Pulmonary artery endothelial cell (primary cell): ENCODE measurements around the gene VKORC1. TPM values are rescaled to one million over a fixed set of nuclear protein-coding genes. Genes with fewer than 3 reads are reported as not detected.
"Not testable (repeated sequence)": the region's sequence is repeated elsewhere in the genome, so short reads cannot be mapped to it uniquely, and the experiment has no call there.

Experiments
- DNase-seq: peaks from one replicate; pipeline ENCODE4 v3.0.0-alpha.2; 2011; ENCODE audit warnings: low read depth, low spot score
- total RNA-seq: library from RNA; depleted of rRNA; stranded (reverse); fragments of >200 nt; gene quantifications from 2 replicates; pipeline ENCODE4 v1.2.3, GENCODE V29; 2014

VKORC1 gene
- total RNA-seq, 1 donor from 2014 or later, result 78.7 TPM

DNA sequence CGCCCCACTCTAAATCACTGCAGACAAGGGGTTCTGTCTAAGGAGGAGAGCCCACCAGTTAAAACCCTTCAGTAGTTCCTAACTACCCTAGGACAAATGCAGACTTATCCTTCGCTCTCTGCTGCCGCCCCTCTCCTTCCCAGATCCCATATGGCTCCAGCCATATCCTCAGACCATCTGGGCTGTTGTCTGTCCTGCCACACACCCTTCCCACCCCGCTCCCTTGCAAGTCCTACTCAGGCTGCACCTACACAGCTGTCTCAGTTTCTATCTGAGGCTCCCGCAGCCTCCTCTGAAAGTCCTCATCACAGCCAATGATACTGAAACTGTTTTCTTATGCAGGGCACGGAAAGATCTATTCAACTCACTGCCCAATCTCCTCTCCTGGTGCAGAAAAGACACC is 12.9 kb upstream of the VKORC1 start:
- no peak for DNase-seq

DNA sequence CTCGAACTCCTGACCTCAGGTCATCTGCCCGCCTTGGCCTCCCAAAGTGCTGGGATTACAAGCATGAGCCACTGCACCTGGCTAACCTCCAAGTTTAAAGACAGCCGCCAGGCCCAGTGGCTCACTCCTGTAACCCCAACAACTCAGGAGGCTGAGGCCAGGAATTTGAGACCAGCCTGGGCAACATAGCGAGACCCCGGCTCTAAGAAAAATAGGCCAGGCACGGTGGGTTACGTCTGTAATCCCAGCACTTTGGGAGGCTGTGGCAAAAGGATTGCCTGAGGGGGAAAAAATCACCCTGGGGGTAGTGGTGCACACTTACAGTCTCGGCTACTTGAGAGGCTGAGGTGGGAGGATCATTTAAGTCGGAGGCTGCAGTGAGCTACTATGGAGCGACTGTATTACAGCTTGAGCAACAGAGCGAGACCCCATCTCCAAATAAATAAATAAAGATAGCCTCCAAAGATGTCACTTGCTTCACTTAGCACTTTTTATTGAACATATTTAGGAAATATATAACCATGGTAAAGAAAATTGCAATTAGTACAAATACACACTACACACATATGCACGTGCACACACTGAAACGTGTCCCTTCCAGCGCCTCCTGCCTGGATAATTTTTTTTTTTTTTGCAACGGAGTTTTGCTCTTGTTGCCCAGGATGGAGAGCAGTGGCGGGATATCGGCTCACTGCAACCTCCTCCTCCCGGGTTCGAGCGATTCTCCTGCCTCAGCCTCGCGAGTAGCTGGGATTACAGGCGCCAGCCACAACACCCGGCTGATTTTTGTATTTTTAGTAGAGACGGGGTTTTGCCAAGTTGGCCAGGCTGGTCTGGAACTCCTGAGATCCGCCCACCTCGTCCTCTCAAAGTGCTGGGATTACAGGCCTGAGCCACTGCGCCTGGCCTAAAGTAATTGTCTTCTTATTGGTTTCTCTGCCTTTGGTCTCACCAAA is 12.2 kb upstream of the VKORC1 start:
- no peak for DNase-seq

DNA sequence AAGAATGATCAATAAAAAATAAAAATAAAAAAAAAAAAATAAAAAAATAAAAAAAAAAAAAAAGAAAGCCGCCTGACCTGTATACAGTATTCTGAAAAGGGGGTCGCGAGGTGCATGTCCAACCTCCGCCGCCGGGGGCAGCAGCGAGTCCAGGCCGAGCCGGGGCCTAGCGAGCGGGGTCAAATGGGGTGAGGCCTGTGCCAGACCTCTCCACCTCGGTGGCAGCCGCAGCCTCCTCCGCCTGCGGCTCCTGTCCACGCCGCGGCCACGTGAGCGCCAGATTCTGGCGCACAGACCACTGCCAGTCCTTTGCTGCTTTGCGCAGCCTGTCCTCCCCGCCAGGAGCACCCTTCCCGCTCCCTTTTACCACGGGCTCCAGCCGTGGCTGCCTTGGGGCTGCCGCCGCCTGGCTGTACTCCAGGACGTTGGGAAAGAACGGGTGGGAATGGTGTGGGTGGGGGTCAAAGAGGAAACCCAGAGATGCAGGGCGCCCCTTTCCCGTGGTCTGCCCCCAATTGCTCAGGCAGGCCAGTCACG is 11.1 kb upstream of the VKORC1 start:
- DNase-seq, result no peak

DNA sequence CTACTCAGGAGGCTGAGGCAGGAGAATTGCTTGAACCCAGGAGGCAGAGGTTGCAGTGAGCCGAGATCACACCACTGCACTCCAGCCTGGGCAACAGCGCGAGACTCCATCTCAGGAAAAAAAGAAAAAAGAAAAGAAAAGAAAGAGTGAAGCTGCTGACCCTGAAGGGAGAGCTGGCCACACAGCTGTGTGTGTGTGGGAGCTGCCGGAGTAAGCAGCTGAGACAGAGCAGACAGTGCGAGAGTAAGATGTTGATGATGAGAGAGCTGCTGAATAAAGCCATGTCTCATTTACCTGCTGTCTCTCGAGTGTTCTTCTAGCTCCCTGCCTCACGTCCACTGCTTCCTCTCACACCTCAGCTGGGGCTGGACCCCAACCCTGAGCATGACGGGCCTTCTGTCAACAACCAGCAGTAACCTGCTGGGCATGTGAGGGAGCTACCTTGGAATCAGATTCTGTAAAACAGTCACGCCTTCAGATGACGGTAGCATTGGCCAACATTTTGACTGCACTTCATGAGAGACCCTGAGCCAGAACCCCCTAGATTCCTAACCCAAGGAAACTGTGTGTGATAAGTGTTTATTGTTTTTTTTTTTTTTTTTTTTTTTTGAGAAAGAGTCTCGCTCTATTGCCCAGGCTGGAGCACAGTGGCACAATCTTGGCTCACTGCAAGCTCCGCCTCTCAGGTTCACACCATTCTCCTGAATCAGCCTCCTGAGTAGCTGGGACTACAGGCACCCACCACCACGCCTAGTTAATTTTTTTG is 6.5 kb upstream of the VKORC1 start:
- not testable (repeated sequence) for DNase-seq

DNA sequence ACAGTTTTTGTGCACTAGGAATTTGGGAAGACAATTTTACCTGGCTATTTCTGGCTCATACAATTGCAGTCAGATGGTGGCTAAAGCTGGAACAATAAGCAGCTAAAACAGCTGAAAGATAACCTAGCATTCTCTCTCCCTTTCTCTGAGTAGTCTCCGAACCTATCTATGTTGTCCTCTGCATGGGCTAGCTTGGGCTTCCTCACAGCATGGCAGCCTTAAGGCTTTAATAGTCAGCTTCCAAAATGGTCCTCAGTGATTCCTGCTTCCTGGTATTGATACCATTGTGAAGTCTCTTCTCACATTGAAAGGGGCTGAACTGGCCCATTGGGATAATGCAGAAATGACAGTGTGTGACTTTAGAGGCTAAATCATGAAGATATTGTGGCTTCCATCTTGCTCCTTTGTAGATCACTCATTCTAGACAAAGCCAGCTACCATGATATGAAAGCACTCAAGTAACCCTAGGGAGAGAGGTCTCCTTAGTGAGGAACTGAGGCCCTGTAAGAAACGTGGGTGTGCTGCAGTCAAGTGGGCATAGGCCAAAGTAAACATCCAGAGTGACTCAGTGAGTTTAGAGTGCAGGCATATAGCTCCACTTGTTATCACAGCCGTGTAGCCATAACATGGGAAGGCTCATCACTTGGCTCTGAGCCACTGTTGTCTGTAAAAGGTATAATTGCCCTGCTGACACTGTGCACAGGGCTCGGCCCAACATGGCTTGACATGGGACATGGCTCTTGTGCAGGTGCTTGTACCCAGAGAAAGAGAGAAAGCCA is 5.5 kb upstream of the VKORC1 start:
- no peak for DNase-seq

DNA sequence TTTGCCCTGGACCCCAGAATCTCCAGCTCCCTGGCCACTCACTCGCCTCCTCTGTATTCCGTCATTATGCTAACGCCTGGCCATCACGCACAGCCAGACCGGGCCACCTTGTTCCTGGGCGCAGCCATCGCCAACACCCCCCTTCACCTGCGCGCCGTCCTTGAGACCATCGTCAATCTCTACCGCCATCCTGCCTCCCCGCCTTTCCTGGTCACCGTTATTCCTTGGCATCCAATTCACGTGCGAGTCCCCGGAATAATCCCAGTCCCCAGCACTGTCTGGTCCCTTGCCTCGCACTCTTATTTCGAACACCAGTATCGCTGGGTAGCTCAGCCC is 541 bp downstream of the VKORC1 start:
- DNase-seq, result no peak

DNA sequence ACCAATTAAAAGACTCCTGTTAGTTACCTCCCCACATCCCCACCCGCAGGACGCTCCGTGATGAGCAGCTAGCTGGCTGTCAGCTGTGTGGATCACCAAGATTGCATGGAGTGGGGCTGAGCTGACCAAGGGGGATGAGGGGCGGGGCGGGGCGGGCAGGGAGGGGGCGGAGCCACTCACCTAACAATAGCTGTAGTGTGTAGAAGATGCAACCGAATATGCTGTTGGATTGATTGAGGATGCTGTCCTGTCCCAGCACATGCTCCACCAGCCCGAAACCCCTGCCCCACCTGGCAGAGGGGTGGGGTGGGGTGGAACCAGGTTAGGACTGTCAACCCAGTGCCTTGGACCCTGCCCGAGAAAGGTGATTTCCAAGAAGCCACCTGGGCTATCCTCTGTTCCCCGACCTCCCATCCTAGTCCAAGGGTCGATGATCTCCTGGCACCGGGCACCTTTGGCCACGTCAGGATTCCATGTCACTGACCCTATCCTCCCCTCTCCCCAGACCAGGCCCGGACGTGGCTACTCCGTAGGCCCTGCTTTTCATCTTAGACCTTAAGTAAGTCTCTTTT is 1.4 kb downstream of the VKORC1 start:
- no peak for DNase-seq

DNA sequence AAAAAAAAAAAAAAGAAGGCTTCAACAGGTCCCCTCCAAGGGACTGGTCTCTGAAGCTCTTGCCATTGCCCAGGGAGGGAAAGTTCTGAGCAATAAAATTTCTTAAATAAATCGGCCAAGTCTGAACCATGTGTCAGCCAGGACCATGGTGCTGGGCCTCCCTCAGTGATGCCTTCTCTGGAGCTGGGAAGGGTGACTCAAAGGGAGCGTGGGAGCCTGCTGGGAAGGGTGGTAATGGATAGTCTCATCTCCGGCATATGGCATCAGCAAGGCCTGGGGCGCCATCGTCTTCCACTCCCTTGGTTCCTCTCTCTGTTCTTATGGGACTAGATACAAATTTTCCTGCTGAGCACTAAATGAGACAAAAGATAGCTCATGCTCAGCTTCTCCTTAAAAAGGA is 2.3 kb downstream of the VKORC1 start:
- no peak for DNase-seq

DNA sequence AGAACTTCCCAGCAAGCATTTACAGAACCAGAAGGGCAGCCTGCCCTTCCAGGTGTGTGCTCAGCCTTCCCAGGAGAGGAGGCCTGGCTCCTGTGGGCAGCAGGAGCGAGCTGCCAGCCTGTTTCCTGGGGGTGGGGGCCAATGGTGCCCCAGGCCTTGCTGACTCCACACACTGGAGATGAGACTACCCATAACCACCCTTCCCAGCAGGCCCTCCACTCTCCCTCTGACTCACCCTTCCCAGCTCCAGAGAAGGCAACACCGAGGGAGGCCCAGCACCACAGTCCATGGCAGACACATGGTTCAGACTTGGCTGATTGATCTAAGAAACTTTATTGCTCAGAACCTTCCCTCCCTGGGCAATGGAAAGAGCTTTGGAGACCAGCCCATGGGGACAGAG is 4.1 kb downstream of the VKORC1 start:
- no peak for DNase-seq

DNA sequence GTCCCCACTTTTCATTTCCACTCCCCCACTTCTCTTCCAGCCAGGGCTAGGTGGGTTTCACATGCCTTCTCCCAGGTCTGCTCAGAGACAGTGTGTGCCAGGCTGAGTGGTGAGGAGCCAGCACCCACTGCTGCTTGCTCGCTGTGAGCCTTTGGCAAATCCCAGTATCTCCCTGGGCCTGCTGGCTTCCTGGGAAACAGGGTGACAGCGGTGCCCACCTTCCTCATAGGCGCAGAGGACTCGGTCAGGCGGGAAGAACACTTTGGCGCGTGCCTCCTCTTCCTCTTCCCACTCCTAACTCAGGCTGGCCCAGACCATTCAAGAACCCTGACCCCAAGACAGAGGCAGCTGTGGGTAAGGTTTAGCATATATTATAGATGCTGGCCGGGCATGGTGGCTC is 5.4 kb downstream of the VKORC1 start:
- DNase-seq, result no peak

DNA sequence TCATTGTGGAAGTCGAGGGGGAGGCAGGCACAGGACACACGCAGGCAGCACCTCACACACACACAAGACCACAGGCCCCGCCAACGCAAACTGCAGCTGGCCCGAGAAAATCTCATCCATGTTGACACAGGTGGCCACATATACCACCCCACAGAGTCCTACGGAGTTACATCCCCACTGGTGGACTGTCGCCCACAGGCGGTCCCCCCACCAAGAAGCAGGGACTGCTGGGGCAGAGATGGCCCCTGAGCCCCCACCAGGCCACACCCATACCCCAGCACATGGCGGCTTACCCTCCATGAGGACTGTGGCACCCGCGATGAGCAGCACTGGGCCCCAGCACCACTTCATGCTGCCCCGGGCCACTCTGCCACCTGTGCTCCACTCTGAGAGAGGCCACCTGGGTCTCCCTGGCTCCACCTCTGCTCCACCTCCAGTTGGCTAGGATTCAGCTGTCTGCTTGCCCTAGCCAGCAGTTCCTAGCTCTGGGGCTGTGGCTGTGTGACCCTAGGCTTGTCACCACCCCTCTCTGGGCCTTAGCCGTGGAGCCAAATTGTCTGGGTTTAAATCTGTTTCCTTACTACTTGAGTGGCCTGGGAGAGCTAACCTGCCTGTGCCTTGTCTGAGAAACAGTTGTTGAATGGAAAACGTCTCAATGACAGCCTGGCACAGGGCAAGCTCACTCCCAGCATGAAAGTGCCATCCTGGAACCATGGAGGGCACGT is 6.0 kb downstream of the VKORC1 start, which contains the start of gene PRSS53:
Gene PRSS53 (minus strand): TSS at position 485 of the 725 bp plus-strand sequence. CDS start 134 bp downstream, at position 351.
- no peak for DNase-seq

DNA sequence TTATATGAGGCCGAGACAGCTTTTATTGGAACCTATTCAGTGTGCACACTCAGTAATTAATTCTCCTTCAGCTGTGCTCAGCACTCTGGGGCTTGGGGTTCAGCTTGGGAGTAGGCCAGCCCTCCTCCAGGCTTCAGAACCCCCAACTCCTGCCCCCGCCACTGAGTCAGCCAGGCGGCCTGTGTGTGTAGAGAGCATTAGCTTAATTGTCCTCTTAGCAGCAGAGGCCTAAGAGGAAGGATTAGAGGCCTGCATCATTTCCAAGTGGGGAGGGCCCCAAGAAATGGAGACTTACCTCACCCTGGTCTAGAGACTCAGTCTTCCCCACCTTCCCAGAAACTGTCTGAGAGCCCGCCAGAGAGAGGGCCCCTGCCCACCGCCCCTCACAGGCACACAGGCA is 6.6 kb downstream of the VKORC1 start:
- no peak for DNase-seq

DNA sequence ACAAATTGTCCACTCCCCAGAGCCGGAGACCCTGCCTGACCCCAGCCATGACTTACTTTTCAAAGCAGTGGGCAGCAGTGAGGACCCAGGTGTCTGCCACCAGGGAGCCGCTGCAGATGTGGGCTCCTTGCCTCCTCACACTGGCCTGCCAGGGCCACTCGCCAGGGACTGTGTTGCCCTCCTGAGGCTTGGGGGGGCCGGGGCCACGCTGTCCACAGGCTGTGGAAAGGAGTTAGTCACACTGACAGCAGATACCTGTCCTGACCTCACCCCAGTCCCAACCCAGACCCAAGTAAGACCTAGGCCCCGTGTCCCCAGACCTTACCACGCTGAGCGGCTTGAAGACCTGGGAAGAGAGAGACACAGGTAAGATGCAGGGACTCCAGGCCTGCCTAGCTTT is 7.1 kb downstream of the VKORC1 start:
- DNase-seq, result no peak

DNA sequence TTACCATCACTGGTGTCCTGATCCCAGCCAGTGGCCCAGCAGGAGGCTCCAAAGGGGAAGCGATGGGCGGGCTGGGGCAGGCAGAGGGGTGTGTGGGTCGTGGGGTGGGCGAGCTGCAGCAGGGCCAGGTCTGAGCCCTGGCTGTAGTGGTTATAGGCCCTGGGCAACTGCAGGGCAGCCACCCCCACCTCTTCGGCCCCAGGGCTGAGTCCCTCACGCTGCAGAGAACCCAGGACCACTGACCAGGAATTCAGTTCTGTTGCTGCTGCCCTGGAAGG is 8.0 kb downstream of the VKORC1 start:
- no peak for DNase-seq

DNA sequence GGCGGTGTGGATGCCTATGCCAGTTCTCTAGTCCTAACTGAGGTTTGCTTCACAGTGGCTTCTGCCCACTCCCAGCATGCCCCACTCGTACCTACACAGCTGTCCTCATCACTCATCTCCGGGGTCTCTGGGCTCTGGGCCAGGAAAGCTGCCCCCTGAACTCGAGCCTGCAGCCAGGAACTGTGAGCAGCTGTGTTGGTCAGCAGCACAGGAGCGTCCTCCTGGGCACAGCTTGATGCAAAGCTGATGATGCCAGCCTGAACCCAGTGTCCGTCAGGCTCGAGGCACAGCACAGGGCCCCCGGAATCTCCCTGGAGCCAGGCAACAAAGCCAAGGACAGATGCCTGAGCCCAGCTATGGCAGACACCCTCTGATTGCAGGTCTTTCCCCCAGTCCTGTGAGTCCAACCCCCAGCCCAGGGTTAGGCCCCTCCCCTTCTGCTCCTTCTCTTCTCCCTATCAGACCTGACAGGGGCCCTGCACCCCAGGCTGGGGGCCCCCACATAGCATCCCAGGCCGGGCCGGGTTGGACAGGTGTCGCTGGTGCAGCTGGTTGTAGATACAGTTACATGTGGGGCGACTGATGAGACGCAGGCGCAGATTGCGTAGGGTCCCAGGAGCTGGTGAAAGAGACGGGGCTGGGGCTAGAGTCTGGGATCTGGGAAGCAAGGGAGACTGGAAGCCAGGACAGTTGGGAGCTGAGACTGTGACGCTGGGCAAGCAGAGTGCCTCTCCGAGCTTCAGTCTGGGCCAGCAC is 8.5 kb downstream of the VKORC1 start:
- DNase-seq, result no peak

DNA sequence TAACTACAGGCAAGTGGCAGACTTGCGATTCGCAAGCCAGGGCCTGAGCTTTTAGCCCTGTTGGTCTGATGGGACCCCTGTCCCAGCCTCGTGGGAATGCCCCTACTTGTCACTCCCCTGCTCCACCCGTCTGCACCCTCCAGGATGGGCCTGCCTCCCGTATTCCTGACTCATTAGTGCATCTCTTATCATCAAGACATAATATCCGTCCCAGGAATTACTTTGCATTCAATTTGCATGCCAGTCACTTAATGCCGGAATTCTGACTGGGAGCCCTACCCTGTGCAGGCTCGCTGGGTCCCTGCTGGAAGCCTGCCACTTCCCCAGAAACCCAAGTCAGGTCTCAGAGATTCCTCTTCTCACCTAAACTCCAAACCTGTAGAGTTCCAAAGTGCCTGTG is 9.2 kb downstream of the VKORC1 start:
- DNase-seq, result no peak

DNA sequence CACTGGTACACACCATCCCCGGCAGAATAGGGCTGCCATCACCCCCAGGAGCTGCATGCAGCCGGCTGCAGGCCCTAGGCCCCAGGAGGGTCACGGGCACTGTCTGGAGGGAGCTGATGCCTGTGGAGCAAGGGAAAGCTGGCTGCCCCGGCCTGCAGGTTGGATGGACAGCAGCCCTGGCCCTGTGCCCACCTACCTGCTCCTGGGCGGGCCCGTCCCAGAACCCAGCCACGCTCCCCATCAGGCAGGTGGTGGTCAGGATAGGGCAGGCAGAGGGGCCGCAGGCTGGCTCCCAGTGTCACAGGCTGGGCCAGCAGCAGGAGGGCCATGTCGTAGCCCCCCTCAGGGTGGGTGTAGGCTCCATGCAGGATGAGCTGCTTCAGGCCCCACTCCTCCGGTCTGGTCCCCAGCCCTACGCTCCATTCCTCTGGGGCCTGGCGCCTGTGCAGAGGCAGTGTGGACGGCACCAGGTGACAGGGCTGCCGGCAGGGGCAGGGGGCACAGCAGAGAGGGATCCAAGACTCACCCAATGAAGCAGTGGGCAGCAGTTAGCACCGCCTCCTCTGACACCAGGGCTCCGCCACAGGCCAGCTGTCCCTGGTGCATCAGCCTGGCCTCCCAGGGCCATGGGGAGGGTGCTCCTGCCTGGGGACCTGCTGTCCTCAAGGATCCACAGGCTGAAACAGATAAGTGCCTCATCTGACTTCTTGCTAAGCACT is 9.9 kb downstream of the VKORC1 start:
- no peak for DNase-seq

DNA sequence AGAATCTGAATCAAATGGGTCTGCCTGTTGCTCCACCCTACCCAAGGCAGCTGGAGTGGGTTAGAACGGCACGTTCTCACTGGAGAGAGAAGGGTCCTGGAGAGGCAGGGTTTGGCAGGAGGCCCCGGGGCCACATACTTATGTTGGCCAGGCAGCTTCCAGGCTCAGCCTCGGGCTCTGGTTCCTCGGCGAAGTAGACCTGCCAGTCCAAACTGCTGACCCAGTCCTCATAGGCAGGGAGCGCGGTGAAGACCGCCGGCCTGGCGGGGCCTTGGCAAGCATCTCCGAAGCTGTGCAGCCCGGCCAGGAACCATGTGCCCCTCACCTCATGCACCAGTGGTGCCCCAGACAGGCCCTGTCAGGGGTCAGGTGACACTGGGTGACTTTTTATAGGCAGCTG is 10.6 kb downstream of the VKORC1 start:
- no peak for DNase-seq

DNA sequence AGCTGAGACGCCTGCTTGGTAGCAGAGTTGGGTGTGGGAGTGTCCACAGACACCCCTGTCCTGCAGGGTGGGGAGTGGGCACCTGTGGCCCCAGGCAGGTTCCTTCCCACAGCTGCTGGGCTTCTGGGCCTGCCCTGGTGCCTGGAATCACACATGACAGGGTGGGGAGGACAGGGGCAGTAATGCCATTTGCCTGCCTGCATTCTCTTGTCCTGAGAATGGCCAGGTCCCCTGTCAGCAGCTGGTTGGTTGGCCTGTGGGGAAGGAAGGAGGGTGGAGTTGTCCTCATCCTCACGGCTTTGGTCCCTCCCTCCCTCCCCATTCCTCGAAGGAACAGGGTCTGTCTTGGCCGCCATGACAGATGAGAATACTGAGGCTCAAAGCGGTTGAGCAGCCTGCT is 11.0 kb downstream of the VKORC1 start:
- DNase-seq, result no peak
